Adipocyte (in vitro differentiated cells): ENCODE data around the gene LYRM1.
"Not testable (repeated sequence)": the region's sequence is repeated elsewhere in the genome, so short reads cannot be mapped to it uniquely, and the experiment has no call there.

Experiments used
- DNase-seq: peaks from one replicate; pipeline ENCODE4 v3.0.0-alpha.2; 2015; ENCODE audit warnings: low read depth
- H3K27me3 ChIP-seq: replicated peaks from 2 replicates; pipeline ENCODE4 v1.7.0; 2013; ENCODE audit warnings: mild to moderate bottlenecking, low read length, moderate library complexity; ENCODE audit not compliant: control insufficient read depth, insufficient read depth
- H3K36me3 ChIP-seq: 2 replicates; pipeline ENCODE4 v1.7.0; 2013; ENCODE audit warnings: low read length, mild to moderate bottlenecking, moderate library complexity; ENCODE audit not compliant: control insufficient read depth, insufficient read depth, severe bottlenecking
- H3K4me1 ChIP-seq: 2 replicates; pipeline ENCODE4 v1.7.0; 2013; ENCODE audit warnings: mild to moderate bottlenecking, low read length, moderate library complexity; ENCODE audit not compliant: control insufficient read depth, insufficient read depth
- H3K4me3 ChIP-seq: 2 replicates; pipeline ENCODE4 v1.7.0; 2013; ENCODE audit warnings: mild to moderate bottlenecking, low read length, moderate library complexity
- H3K9ac ChIP-seq: 2 replicates; pipeline ENCODE4 v1.7.0; 2013; ENCODE audit warnings: mild to moderate bottlenecking, low read length, moderate library complexity
- H3K9me3 ChIP-seq: 2 replicates; pipeline ENCODE4 v1.7.0; 2013; ENCODE audit warnings: mild to moderate bottlenecking, low read length, moderate library complexity; ENCODE audit not compliant: control insufficient read depth

Gene LYRM1

DNA sequence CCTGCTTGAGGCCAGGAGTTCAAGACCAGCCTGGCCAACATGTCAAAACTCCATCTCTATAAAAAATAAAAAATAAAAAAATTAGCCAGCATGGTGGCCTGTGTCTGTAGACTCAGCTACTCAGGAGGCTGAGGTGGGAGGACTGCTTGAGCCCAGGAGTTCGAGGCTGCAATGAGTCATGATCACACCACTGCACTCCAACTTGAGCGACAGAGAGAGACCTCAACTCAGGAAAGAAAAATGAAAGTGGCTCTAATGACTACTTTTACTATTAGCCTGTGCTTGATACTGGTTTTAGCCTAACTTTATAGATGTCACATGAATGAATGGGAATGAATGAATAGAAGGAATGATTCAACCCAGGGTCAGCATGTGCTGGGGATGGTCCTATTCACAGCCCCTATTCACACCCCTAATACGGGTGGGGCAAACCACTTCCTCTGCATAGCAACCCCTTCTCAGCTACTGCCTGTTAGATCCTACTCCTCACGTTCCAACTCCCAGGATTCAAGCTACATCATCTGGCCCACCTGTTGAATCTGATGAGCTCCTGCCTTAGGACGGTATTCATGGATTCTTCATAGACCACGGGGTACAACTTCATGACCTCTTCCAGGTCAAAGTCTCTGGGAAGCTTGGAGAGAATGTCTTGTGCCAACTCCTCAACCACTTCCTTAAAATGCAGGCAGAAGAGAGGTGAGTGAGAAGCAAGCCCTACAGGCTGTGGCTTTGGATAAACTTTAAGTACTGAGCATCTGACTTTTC is 40.5 kb downstream of the LYRM1 start:
- H3K4me1 ChIP-seq: peaks cover 19% of the 10 kb centered on the region
- no peak overlapping the region for H3K4me3 ChIP-seq
- no peaks in the 10 kb centered on the region for H3K27me3 ChIP-seq
- H3K9ac ChIP-seq: no peak overlapping the region
- H3K9me3 ChIP-seq: no peaks in the 10 kb centered on the region
- DNase-seq: no peak
- no peaks in the 10 kb centered on the region for H3K36me3 ChIP-seq

DNA sequence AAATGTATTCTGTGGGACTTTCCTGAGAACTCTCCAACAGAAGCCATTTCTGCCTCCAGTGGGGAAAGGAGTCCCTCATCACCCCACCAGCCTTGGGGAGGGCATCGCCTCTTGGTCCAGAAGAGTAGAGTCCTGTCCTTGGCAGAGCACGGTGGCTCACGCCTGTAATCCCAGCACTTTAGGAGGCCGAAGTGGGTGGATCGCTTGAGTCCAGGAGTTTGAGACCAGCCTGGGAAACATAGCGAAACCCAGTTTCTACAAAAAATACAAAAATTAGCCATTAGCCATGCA is 41.0 kb downstream of the LYRM1 start:
- H3K9me3 ChIP-seq: no peaks in the 10 kb centered on the region
- no peaks in the 10 kb centered on the region for H3K36me3 ChIP-seq
- H3K27me3 ChIP-seq: no peaks in the 10 kb centered on the region
- H3K4me3 ChIP-seq: no peak overlapping the region
- H3K9ac ChIP-seq: no peak overlapping the region
- peaks cover 19% of the 10 kb centered on the region for H3K4me1 ChIP-seq
- DNase-seq: no peak

DNA sequence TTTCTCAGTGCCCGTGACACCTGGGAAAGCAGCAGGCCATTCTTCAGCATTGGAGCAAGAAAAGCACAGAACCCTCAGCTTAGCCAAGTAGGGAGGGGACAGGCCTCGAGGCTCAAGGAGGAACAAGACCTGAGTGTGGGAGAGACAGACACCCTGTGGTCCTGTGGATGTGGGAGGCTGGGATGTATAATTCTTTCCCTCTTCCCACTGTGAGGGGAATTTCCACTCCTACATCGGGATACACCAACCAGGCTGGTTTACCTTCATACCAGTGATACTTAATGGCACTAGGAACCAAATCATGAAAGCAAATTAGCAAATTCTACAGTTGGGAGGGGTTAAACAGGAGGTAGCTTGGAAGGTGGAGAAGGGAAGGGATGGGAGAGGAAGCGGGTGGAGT is 41.7 kb downstream of the LYRM1 start:
- H3K36me3 ChIP-seq: no peaks in the 10 kb centered on the region

DNA sequence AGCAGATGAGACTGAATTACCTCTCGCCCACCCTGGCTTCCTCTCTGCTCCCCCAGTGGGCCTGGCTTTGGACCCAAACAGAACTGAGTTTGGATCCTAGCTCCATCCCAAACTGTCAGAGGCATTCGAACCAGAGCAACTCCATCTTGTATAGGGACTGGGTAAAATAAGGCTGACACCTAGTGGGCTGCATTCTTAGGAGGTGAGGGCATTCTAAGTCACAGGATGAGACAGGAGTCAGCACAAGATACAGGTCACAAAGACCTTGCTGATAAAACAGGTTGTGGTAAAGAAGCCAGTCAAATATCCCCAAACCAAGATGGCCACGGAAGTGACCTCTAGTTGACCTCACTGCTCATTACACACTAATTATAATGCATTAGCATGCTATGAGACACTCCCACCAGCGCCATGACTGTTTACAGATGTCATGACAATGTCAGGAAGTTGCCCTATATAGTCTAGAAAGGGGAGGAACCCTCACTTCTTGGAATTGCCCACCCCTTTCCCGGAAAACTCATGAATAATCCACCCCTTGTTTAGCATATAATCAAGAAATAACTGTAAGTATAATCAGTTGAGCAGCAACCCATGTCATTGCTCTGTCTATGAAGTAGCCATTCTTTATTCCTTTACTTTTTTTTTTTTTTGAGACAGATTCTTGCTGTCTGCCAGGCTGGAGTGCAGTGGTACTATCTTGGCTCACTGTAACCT is 44.4 kb downstream of the LYRM1 start:
- Histone ChIP-seq H3K36me3 (no peaks in the 10 kb centered on the region), H3K9ac (no peak overlapping the region), H3K9me3 (no peaks in the 10 kb centered on the region), H3K27me3 (peaks cover 5% of the 10 kb centered on the region), H3K4me1 (peaks cover 3% of the 10 kb centered on the region), H3K4me3 (no peak overlapping the region)
- DNase-seq: no peak

More for the DNA sequence above, 41.7 kb downstream of the LYRM1 start:
- Histone ChIP-seq H3K9ac (no peak overlapping the region), H3K4me3 (no peak overlapping the region), H3K4me1 (peaks cover 19% of the 10 kb centered on the region), H3K27me3 (no peaks in the 10 kb centered on the region), H3K9me3 (no peaks in the 10 kb centered on the region)
- DNase-seq: no peak

DNA sequence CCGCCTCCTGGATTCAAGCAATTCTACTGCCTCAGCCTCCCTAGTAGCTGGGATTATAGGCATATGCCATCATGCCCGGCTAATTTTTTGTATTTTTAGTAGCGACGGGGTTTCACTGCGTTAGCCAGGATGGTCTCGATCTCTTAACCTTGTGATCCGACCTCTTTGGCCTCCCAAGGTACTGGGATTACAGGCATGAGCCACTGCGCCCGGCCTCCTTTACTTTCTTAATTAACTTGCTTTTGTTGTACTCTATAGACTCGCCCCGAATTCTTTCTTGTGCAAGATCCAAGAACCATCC is 45.0 kb downstream of the LYRM1 start:
- not testable (repeated sequence) for H3K9me3 ChIP-seq, H3K9ac ChIP-seq, DNase-seq, H3K36me3 ChIP-seq, H3K4me1 ChIP-seq, H3K4me3 ChIP-seq, H3K27me3 ChIP-seq

DNA sequence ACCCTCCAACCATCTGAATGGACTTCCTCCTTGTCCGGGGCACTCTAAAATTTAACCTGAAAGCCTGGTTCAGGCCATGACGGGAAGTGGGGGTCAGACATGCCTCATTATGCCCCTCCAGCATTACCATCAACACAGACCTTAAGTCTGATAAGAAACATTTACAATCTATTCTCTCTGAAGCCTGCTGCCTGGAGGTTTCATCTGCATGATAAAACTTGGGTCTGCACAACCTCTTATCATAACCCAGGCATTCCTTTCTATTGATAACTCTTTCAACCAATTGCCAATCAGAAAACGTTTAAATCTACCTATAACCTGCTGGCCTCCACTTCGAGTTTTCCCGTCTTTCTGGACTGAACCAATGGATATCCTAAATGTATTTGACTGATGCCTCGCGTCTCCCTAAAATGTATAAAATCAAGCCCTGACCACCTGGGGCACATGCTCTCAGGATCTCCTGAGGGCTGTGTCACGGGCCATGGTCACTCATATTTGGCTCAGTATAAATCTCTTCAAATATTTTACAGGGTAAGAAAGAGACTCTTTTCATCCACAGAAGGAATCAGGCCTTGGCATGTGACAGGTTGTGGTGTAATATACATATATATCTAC is 45.6 kb downstream of the LYRM1 start:
- H3K4me3 ChIP-seq: no peak overlapping the region
- H3K27me3 ChIP-seq: peaks cover 8% of the 10 kb centered on the region
- no peak overlapping the region for H3K9ac ChIP-seq
- H3K36me3 ChIP-seq: no peaks in the 10 kb centered on the region
- no peak for DNase-seq
- no peaks in the 10 kb centered on the region for H3K9me3 ChIP-seq
- peaks cover 3% of the 10 kb centered on the region for H3K4me1 ChIP-seq

DNA sequence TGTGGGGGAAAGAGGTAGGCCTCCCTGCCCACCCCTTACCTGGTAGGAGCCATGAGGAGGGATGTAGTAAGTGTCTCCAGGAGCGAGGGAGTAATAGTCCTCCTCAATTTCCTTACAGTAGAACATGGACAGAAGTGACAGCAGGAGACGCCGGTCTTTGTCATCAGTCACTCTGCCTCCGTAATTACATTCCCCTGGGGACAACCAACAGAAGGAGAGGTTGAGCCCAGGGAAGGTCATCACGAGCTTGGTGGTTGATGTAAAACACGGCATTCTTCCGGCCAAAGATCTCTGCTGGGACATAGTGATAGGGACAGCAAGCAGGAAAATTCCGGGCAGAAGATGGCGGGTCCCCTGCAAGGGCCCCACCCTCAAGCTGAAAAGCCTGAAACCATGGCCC is 47.9 kb downstream of the LYRM1 start:
- Histone ChIP-seq H3K4me1 (peaks cover under 1% of the 10 kb centered on the region), H3K36me3 (no peaks in the 10 kb centered on the region), H3K9me3 (no peaks in the 10 kb centered on the region), H3K27me3 (peaks cover 8% of the 10 kb centered on the region), H3K4me3 (no peak overlapping the region), H3K9ac (no peak overlapping the region)
- no peak for DNase-seq

DNA sequence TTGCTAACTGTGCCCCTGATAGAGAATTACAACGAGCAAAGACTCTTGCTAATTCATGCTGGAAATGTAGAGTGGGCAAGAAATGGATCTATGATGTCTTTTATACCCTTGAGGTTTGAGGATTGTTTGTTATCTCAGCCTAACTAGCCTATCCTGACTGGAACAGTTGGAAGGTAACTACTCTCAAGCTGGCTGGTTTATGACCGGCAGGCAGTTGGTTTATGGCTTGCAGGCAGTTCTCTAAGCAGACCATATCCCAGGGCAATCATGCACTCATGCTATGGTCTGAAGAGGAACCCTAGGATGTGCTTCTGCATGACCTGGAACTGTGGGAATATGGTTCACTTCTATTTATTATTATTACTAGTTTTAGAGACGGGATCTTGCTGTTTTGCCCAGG is 49.1 kb downstream of the LYRM1 start:
- no peak for DNase-seq
- Histone ChIP-seq H3K4me1 (no peaks in the 10 kb centered on the region), H3K9me3 (no peaks in the 10 kb centered on the region), H3K27me3 (peaks cover 8% of the 10 kb centered on the region), H3K9ac (no peak overlapping the region), H3K4me3 (no peak overlapping the region), H3K36me3 (no peaks in the 10 kb centered on the region)

DNA sequence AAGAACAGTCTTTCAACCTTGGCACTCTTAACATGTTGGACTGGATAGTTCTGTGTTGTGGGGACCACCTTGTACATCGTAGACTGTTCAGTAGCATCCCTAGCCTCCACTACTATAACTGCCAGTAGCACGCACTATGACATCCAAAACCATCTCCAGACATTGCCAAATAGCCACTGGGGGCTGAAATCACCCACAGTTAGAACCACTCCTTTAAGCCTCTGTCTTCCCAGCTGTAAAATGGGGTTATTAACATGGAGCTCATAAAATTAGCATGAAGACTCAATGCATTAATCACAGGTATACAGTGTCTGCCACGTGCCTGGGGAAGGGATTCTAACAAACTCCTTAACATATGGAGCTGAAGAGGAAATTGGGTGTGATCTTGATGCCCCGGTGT is 49.7 kb downstream of the LYRM1 start:
- no peak overlapping the region for H3K4me3 ChIP-seq
- DNase-seq: no peak
- H3K36me3 ChIP-seq: no peaks in the 10 kb centered on the region

DNA sequence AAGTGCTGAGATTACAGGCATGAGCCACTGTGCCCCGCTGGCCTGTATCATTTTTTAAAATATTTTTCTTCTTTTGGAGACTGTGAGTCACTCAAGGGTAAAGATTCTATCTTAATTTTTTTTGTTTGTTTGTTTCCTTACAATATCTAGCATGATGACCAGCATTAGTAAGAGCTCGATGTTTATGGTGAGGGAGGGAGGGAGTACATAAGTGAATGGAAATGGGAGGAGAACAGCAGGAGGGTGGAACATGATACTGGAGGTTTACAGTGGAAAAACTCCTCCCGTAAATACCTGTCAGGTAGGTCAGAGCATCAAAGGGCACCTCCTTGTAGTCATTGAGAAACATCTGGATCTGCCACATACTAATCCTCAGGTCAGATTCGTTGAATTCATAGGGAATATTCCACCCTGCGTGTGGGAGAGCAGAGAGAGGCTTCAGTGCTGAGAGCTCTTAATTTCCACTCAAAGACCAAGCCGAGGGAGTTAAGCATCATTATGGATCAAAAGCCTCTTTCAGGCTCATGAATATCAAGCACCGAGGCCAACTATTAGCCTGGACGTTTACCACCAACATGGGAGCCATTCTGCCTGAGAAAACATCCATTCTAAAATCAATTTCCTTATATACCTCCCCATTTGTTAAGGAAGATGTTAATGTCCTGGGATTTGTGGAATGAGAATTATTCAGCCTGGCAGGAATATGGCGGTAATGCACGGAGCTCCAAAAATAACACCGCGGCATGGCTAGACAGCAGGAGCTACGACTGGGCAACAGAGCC is 51.8 kb downstream of the LYRM1 start:
- no peak overlapping the region for H3K4me3 ChIP-seq
- no peak for DNase-seq
- H3K9ac ChIP-seq: no peak overlapping the region
- H3K4me1 ChIP-seq: no peaks in the 10 kb centered on the region
- H3K9me3 ChIP-seq: no peaks in the 10 kb centered on the region
- H3K27me3 ChIP-seq: peaks cover 8% of the 10 kb centered on the region
- H3K36me3 ChIP-seq: no peaks in the 10 kb centered on the region

More for the DNA sequence above, 49.7 kb downstream of the LYRM1 start:
- H3K9me3 ChIP-seq: no peaks in the 10 kb centered on the region
- H3K9ac ChIP-seq: no peak overlapping the region
- H3K27me3 ChIP-seq: peaks cover 8% of the 10 kb centered on the region
- no peaks in the 10 kb centered on the region for H3K4me1 ChIP-seq

DNA sequence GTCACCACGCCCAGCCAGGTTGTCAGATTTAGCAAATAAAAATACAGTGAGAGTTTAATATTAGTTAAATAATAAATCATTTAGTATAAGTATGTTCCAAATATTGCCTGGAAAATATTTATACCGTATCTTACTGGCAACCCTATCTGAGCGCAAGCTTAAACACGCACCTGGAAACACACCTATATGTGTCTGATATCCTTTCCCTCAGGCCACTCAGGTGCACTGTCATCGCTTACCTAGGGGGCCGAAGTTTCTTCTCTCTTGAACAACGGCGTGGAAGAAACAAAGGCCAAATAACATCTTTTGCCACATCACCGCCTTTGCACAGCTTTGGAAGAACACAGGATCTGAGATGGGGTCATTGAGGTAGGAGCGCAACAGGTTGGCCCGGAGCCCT is 54.0 kb downstream of the LYRM1 start:
- Histone ChIP-seq H3K9ac (no peak overlapping the region), H3K36me3 (no peaks in the 10 kb centered on the region), H3K9me3 (no peaks in the 10 kb centered on the region), H3K4me3 (no peak overlapping the region), H3K27me3 (peaks cover 8% of the 10 kb centered on the region), H3K4me1 (no peaks in the 10 kb centered on the region)
- DNase-seq: no peak
